Neural cell (in vitro differentiated cells): ENCODE measurements around the gene FECH. TPM values are rescaled to one million over a fixed set of nuclear protein-coding genes. Genes with fewer than 3 reads are reported as not detected.

Experiments
- H2AFZ ChIP-seq: fragments of 200-600, 300-800 bp; sonication (generic), shearing (Covaris generic); 2 replicates; pipeline ENCODE4 v1.6.0; 2014; ENCODE audit warnings: low read depth, mild to moderate bottlenecking, antibody characterized with exemption, low read length, moderate library complexity
- H3F3A ChIP-seq: fragments of 200-600 bp; shearing (Covaris generic); 2 replicates; pipeline ENCODE4 v1.6.1; 2016; ENCODE audit warnings: mild to moderate bottlenecking, moderate library complexity, mixed read lengths, antibody characterized with exemption, low read length; ENCODE audit not compliant: insufficient read depth, poor library complexity, severe bottlenecking
- H3K27ac ChIP-seq: fragments of 200-600, 300-800 bp; sonication (generic), shearing (Covaris generic); 2 replicates; pipeline ENCODE4 v1.5.1; 2014; ENCODE audit warnings: mild to moderate bottlenecking, low read length, moderate library complexity
- H3K27me3 ChIP-seq: fragments of 300-800, 200-600 bp; sonication (generic), shearing (Covaris generic); 2 replicates; pipeline ENCODE4 v1.6.0; 2014; ENCODE audit warnings: mild to moderate bottlenecking, low read depth, low read length, moderate library complexity; ENCODE audit not compliant: insufficient read depth
- H3K36me3 ChIP-seq: fragments of 300-800, 200-600 bp; sonication (generic), shearing (Covaris generic); 2 replicates; pipeline ENCODE4 v1.5.1; 2014; ENCODE audit warnings: mild to moderate bottlenecking, antibody characterized with exemption, low read length, moderate library complexity; ENCODE audit not compliant: insufficient read depth
- H3K4me2 ChIP-seq: fragments of 300-800, 200-600 bp; sonication (generic), shearing (Covaris generic); 2 replicates; pipeline ENCODE4 v1.6.0; 2014; ENCODE audit warnings: mild to moderate bottlenecking, low read length
- H3K4me3 ChIP-seq: fragments of 300-800, 200-600 bp; sonication (generic), shearing (Covaris generic); 2 replicates; pipeline ENCODE4 v1.5.1; 2014; ENCODE audit warnings: mild to moderate bottlenecking, low read length, moderate library complexity
- H3K79me2 ChIP-seq: fragments of 200-600 bp; shearing (Covaris generic); replicated peaks from 2 replicates; pipeline ENCODE4 v1.6.0; 2014; ENCODE audit warnings: mild to moderate bottlenecking, low read length, moderate library complexity; ENCODE audit not compliant: insufficient read depth
- H3K9ac ChIP-seq: fragments of 300-800, 200-600 bp; sonication (generic), shearing (Covaris generic); 2 replicates; pipeline ENCODE4 v1.6.1; 2016; ENCODE audit warnings: mild to moderate bottlenecking, low read length, mixed read lengths
- H3K9me2 ChIP-seq: fragments of 200-600 bp; shearing (Covaris generic); 2 replicates; pipeline ENCODE4 v1.6.1; 2016; ENCODE audit warnings: mild to moderate bottlenecking, low read length, mixed read lengths; ENCODE audit not compliant: insufficient read depth
- H3K9me3 ChIP-seq: fragments of 200-600, 300-800 bp; sonication (generic), shearing (Covaris generic); 2 replicates; pipeline ENCODE4 v1.6.1; 2016; ENCODE audit warnings: mild to moderate bottlenecking, mixed run types, low read length, moderate library complexity, mixed read lengths
- H4K20me1 ChIP-seq: fragments of 200-600 bp; shearing (Covaris generic); 2 replicates; pipeline ENCODE4 v1.6.1; 2016; ENCODE audit warnings: mild to moderate bottlenecking, mixed run types; ENCODE audit not compliant: insufficient read depth
- CTCF ChIP-seq: fragments of 450-650 bp; IDR thresholded peaks from 2 replicates; pipeline ENCODE4 v1.5.1; 2014; ENCODE audit warnings: antibody characterized with exemption, mild to moderate bottlenecking, moderate library complexity; ENCODE audit not compliant: poor library complexity, severe bottlenecking
- EP300 ChIP-seq: fragments of 450-650 bp; conservative IDR thresholded peaks from 2 replicates; pipeline ENCODE4 v1.6.1; 2014; ENCODE audit warnings: antibody characterized with exemption, mild to moderate bottlenecking, moderate library complexity; ENCODE audit not compliant: poor library complexity, severe bottlenecking
- EZH2 ChIP-seq: fragments of 200-600, 300-800 bp; shearing (Covaris generic), sonication (generic); IDR thresholded peaks from 2 replicates; pipeline ENCODE4 v1.6.1; 2014; ENCODE audit warnings: antibody characterized with exemption, low read length, borderline replicate concordance, mild to moderate bottlenecking; ENCODE audit not compliant: insufficient read depth, poor library complexity, severe bottlenecking
- MXI1 ChIP-seq: fragments of 450-650 bp; conservative IDR thresholded peaks from 2 replicates; pipeline ENCODE4 v1.6.1; 2014; ENCODE audit warnings: antibody characterized with exemption, mild to moderate bottlenecking; ENCODE audit not compliant: poor library complexity, severe bottlenecking
- POLR2AphosphoS5 ChIP-seq: IDR thresholded peaks from 2 replicates; pipeline ENCODE4 v1.6.1; 2012
- REST ChIP-seq: IDR thresholded peaks from 2 replicates; pipeline ENCODE4 v1.6.1; 2012; ENCODE audit warnings: borderline replicate concordance
- SMC3 ChIP-seq: fragments of 450-650 bp; conservative IDR thresholded peaks from 2 replicates; pipeline ENCODE4 v1.6.1; 2014; ENCODE audit warnings: antibody characterized with exemption, mild to moderate bottlenecking, moderate library complexity; ENCODE audit not compliant: poor library complexity
- TAF1 ChIP-seq: IDR thresholded peaks from 2 replicates; pipeline ENCODE4 v1.6.1; 2012; ENCODE audit warnings: low read depth
- polyA minus RNA-seq: library from RNA; depleted of rRNA, polyadenylated mRNA; stranded (reverse); fragments of >200 nt; gene quantifications from 2 replicates; pipeline ENCODE4 v1.2.3, GENCODE V29; 2014
- polyA plus RNA-seq: library from polyadenylated mRNA; depleted of rRNA; stranded (reverse); fragments of >200 nt; gene quantifications from 2 replicates; pipeline ENCODE4 v1.2.3, GENCODE V29; 2014

Gene FECH, protein sequence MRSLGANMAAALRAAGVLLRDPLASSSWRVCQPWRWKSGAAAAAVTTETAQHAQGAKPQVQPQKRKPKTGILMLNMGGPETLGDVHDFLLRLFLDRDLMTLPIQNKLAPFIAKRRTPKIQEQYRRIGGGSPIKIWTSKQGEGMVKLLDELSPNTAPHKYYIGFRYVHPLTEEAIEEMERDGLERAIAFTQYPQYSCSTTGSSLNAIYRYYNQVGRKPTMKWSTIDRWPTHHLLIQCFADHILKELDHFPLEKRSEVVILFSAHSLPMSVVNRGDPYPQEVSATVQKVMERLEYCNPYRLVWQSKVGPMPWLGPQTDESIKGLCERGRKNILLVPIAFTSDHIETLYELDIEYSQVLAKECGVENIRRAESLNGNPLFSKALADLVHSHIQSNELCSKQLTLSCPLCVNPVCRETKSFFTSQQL
- polyA plus RNA-seq (12.5 and 17.1 TPM in 2 replicates), polyA minus RNA-seq (19.1 and 21.2 TPM in 2 replicates)

- no peak for TF ChIP-seq REST
- peak; percentile 31 for TF ChIP-seq MXI1
- peak; percentile 38 for TF ChIP-seq TAF1
- TF ChIP-seq EZH2 = no peak
- no peak for TF ChIP-seq SMC3
- H3K4me2 ChIP-seq = peak within 1 kb of the TSS; percentile 66
- no peaks in the 10 kb centered on the region for H3K79me2 ChIP-seq
- peak within 1 kb of the TSS; percentile 68 for H3K9ac ChIP-seq
- no peaks in the 10 kb centered on the region for H3K27me3 ChIP-seq
- no peaks in the 10 kb centered on the region for H3K9me2 ChIP-seq
- H3K4me3 ChIP-seq = peak within 1 kb of the TSS; percentile 85
- H3K9me3 ChIP-seq = no peaks in the 10 kb centered on the region
- H3K27ac ChIP-seq = no peak within 1 kb of the TSS
- no peaks in the 10 kb centered on the region for H3K36me3 ChIP-seq
- no peaks in the 10 kb centered on the region for H4K20me1 ChIP-seq
- H3F3A ChIP-seq = peaks cover 4% of the 10 kb centered on the region
- H2AFZ ChIP-seq = peak within 1 kb of the TSS; percentile 73
These were observed at the start of gene FECH for GRCh38 chr18:57586251-57587049. Gene FECH, minus strand, starts transcription at chr18:57586702. Its CDS starts 82 bp downstream, at chr18:57586620.

DNA sequence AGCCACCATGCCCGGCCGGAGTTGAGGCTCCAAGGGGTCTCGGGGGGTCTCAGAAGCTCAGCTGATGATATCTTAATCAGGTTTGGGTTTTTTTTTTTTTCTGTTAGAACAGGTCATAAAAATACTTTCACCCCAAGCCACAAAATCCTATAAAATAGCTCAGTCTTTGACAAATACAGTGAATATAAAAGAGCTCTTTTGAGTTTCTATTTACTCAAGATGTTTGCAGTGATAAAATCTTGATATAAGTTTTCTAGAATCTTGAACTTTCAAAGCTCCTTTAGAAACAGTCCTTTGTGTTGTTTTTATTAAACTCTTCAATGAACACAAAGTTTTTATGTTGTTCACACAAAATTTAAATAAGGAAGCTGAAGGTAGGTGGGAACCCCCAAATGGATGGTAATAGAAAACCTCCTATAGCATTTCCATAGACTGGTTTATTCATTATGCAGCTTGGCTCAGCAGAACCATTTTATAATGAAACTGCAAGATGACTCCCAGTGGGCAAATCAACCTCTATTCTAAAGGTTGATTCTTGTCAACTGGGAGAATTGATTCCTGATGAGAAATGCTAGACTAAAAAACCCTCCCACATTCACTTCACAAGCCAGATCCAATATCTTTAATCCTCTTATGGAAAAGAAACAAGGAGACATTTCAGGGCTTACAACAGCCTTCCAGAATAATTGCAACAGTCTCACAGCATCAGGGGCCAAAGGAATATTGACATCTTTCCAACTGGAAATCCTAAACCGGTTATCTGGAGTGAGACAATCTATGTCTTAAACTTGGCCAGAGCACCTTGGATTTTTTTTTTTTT, 48.7 kb upstream of the FECH start:
- Histone ChIP-seq H3K27ac (peak overlapping the region; percentile 34), H3K79me2 (no peaks in the 10 kb centered on the region), H3K27me3 (no peaks in the 10 kb centered on the region), H3K9me3 (no peaks in the 10 kb centered on the region), H4K20me1 (no peaks in the 10 kb centered on the region), H2AFZ (no peak overlapping the region), H3K4me3 (no peak overlapping the region), H3K9me2 (no peaks in the 10 kb centered on the region), H3K9ac (no peak overlapping the region), H3F3A (no peaks in the 10 kb centered on the region), H3K4me2 (no peak overlapping the region), H3K36me3 (no peaks in the 10 kb centered on the region)
- no peak for TF ChIP-seq EZH2
- TF ChIP-seq TAF1 = no peak
- TF ChIP-seq MXI1 = no peak
- TF ChIP-seq EP300 = peak; percentile 26
- no peak for TF ChIP-seq POLR2AphosphoS5
- TF ChIP-seq CTCF = no peak
